T-helper 1 cell (primary cell): Measurements from ENCODE around the gene NECTIN2.

Source experiments
- DNase-seq, 5 donors: peaks; one replicate each; pipeline ENCODE4 v3.0.0-alpha.2; 2012 to 2020
- total RNA-seq, 4 donors: gene quantifications; one replicate each; lab custom pipeline; 2026; lab: John Stamatoyannopoulos, UW

Gene NECTIN2
- 0 to 2.5 (median 0.80) reads per million in 4 donors for total RNA-seq

DNA sequence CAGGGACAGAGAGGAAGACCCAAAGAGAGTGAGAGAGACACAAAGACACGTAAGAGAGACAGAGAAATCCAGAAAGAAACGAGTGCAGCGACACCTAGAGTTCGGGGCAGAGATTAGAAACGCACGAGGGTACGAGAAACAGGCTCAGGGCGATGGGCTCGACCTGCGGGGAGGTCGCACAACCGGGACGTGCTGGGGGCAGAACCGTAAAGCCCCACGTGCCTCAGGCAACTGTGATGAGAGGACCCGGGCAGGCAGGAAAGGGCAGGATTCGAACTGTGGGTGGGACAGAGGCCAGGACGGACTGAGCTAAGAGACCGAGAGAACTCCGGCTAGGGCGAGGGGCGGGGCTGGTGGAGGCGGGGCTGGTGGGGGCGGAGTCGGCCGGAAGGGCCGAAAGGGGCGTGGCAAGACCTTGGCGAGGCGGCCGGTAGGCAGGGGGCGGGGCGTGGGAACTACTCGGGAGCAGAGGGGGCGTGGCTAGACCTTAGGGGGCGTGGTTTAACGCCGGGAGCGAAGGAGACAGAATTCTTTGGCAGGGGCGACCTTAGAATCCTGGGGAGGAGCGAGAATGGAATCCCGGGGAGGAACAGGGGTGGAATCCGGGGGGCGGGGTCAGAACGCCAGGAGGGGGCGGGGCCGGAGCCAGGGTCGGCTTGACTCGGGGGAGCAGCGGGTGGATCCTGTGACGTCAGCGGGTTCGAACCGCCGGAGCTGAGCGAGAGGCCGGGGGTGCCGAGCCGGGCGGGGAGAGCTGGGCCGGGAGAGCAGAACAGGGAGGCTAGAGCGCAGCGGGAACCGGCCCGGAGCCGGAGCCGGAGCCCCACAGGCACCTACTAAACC lies at the start of gene NECTIN2:
NECTIN2 (plus strand) TSS at position 686 of the 843 bp plus-strand sequence. CDS start 229 bp downstream, outside the sequence.
- peak; percentile 62 to 83 (median 65) for DNase-seq

DNA sequence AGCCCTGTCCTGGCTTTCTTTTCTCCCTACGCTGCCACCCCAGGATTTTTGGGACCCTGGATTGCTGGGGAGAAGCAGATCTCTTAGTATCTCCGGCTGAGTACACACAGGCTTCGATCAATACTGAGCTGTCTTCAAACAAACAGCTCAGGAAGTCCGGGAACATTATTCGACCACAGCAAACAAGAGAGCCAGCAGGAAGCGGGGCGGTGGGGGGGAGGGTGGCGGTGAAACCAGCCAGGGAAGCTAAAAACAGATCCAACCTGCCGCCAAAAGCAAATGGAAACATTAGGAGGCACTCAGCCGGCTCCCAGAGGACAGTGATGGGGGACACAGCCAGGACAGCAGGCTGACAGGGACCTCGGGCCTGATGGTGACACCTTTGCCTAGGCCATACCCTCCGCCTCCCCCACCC lies 49.4 kb upstream of the NECTIN2 start:
- DNase-seq: no peak

GRCh38 chr19:44799627-44800346 lies 46.3 kb upstream of the NECTIN2 start:
- DNase-seq: no peak

DNA sequence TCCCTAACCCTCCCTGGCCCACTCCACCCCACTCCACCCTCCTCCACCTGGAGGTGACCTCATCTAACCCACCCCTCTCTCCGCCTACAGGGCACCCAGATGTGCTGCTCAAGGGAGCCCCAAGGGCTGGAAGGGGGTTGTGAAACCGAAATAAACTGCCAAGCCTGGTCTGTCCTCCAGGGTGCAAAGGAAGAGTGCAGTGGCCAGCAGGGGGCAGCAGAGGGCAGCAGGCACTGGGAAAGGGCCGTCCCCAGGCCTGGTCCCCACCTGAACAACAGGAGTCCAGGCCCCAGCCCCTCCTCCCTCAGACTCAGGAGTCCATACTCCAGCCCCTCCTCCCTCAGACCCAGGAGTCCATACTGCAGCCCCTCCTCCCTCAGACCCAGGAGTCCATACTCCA lies 45.6 kb upstream of the NECTIN2 start:
- peak; percentile 54 to 78 (median 74) for DNase-seq

- no peak for DNase-seq
These were observed 42.4 kb upstream of the NECTIN2 start for GRCh38 chr19:44803442-44804428.

GRCh38 chr19:44806291-44806690 lies 39.8 kb upstream of the NECTIN2 start:
- no peak for DNase-seq

DNA sequence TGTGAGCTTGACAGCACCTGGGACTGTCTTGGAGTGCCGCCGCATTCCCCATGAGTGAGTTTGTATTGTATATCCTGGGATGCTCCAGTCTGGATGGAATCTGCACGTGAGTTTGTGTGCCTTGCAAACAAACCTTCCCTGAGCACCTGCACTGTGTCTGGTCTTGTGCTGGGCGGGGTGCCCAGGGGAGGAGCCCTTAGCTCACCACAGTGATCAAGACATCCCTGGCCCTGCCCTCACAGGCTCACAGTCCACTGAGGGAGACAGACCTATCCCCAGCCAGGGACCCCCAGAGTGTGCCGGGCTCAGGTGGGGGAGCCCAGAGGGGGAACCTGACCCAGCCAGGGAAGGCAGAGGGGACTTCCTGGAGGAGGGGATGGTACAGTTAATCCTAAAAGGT lies 38.9 kb upstream of the NECTIN2 start:
- DNase-seq: no peak

DNA sequence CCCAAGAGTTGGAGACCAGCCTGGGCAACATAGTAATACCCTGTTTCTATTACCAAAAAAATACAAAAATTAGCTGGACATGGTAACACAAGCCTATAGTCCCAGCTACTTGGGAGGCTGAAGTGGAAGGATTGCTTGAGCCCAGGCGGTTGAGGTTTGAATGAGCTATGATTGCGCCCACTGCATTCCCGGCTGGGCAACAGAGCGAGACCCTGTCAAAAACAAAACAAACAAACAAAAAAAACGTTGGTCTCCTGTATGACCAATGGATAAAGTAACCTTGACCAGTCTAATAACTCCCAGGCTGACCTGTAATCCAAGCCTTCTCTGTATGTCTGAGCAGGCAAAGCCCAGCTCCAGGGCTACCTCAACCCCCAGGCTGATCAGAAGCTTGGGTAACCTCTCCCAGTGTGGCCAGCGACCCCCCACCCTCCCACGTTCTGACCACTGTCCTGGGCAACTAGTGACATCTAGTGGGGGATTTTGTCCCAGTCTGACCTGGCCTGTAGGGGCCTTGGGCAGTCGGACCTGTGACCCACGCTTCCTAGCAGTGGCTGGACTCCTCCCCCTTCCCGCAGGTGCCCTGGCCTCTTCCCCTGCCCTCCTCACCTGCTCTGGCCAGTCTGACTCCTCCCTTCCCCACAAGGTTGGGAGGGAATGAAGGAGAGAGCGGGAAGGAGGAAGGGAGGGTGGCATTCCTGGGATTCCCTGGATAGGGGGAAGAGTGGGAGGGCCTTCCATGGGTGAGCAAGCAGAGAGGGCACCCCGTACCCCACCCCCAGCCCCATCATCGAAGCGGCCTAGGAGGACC lies 38.2 kb upstream of the NECTIN2 start:
- no peak for DNase-seq

DNA sequence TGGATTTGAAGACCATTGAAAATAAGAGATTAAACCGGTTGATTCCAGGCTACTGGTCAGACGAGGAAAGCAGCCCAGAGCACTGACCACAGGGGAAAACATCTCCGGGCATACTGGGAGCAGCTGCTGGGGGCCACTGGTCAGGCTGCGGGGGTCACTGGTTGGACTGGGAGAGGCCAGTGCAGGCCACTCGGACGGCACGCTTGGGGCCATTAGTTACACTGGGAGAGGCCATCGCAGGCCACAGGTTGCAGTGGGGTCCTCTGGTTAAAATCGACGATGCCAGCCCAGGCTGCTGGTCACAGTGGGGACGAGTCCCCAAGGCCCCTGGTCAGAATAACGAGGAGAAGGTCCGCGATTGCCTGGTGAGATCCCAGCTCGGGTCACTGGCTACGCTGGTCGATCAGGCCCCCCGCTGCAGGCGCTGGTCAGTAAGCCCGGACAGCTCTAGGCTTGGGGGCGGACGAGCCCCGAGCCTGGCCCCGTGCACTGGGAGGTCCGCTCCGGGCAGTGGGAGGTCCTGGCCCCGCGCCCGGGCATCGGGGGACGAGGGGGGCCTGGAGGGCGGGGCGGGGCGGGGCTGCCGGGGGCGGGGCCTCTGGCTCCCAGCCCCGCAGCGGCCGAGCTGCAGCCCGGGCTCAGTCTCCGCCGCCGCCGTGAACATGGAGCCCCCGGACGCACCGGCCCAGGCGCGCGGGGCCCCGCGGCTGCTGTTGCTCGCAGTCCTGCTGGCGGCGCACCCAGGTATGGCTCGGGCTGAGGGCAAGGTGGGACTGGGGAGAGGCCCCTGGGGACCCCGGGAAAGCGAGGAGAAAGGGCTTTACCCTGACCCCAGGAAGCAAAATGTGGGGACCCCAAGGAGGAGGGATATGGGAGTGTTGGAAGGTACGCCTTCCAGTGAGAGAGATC lies 37.4 kb upstream of the NECTIN2 start, which contains the start of gene BCAM:
BCAM (plus strand) TSS at position 641 of the 909 bp plus-strand sequence; CDS start at position 663, 22 bp downstream.
- DNase-seq: no peak

DNA sequence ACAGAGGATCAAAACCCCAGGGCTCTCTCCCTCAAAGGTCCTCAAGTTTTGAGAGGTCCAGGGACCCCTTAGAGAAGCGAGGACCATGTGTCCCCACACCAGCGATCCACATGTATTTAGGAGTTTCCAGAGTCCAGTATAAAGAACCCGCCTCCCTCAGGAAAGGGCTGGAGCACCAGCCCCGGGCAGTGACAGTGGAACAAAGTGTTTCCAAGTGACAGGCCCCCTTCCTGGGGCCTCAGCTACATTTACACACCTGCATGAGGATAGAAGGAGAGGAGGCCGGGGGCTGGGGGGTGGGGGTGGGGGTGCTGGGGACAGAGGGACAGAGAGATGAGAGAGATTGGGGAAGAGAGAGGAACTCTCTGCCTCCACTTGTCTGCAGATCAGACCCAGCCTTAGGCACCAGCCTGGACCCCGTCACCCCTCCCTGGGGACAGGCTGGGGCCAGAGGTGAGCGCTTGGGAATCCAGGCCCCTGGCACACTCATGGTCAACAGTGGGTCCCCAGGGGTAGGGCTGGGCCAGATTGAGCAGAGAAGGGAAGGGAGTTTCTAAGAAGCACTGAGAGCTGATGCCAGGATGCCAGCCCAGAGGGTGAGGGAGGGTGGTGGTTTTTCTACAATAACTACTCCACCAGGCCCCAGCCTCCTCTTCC lies 36.4 kb upstream of the NECTIN2 start:
- no peak for DNase-seq

- no peak for DNase-seq
These were observed 35.6 kb upstream of the NECTIN2 start for GRCh38 chr19:44810234-44811121.

- DNase-seq: no peak
These were observed 35.0 kb upstream of the NECTIN2 start for GRCh38 chr19:44811122-44811419.

GRCh38 chr19:44812142-44812718 lies 33.9 kb upstream of the NECTIN2 start:
- DNase-seq: no peak

GRCh38 chr19:44813070-44813840 lies 32.8 kb upstream of the NECTIN2 start:
- DNase-seq: no peak

DNA sequence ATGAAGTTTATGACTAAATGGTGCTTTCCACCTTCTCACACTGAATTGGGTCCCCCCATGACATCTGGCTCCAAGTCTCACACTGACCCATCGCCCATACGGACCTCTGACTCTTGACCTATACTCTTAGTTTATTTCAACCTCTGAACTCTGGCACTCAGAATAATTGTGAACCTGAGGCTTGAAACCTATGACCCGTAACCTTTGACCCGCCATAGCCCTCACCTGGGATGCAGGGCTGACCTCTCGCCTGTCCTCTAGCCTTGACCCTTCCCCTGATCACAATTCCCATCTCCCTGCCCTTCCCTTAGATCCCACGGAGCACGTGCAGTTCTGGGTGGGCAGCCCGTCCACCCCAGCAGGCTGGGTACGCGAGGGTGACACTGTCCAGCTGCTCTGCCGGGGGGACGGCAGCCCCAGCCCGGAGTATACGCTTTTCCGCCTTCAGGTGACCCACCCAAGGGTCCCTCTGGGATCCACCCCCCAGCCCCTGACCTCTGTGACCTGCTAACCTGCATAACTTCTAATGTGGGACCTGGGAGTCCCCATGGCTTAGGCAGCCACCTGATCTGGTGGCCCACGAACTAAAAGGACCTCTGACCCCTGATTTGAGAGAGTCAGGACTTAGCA lies 32.1 kb upstream of the NECTIN2 start:
- no peak for DNase-seq

GRCh38 chr19:44814517-44814916 lies 31.6 kb upstream of the NECTIN2 start:
- DNase-seq: no peak

DNA sequence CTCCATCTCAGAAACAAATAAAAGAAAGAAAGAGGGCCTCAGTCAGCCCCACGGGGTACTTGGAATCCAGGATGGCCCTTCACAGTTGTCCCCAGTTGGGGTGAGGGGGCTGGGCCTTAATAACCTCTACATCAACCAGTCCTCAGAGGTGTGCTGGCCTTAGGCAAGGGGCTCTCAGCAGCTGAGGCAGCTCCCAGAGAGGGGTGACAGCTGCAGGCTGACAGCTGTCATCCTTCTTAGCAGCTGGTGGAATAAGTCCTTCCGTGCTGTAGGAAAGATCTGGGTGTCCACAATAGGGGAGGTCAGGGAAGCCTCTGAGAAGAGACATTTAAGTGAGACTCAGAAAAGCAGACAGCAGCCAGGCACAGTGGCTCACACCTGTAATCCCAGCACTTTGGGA lies 29.8 kb upstream of the NECTIN2 start:
- no peak for DNase-seq
